Naive thymus-derived CD4-positive, alpha-beta T cell (primary cell): ENCODE data around the gene RELL2. TPM values are rescaled to one million over a fixed set of nuclear protein-coding genes. Genes with fewer than 3 reads are reported as not detected.

ENCODE experiments used
- ATAC-seq: fragments of 150-1000 bp; cut with Tn5 transposase; 2 replicates; pipeline ENCODE4 v1.10.0; 2021; ENCODE audit warnings: mild to moderate bottlenecking, moderate library complexity
- CTCF ChIA-PET: fragments of 350-600 bp; sonication (Branson Sonifier 250); formaldehyde crosslinking; loops from one replicate; lab custom pipeline; 2021; ENCODE audit warnings: antibody characterized with exemption; lab: Charles Lee
- POLR2A ChIA-PET: fragments of 350-600 bp; sonication (Branson Sonifier 250); formaldehyde crosslinking; loops from one replicate; lab custom pipeline; 2021; ENCODE audit warnings: antibody characterized with exemption, inconsistent platforms; lab: Charles Lee
- DNase-seq, 9 donors: peaks; one replicate each; pipeline versions ENCODE4 v3.0.0 to v3.0.0-alpha.2; 2020 to 2022; ENCODE audit warnings: mixed read lengths in 1 of 9
- H3K27ac ChIP-seq: one replicate; pipeline ENCODE4 v1.7.0; 2013; ENCODE audit warnings: mild to moderate bottlenecking, low read depth, low read length, moderate library complexity
- H3K27me3 ChIP-seq, 2 donors: one replicate each; pipeline ENCODE4 v1.7.0; 2013; ENCODE audit warnings: low read length in 2 of 2, mild to moderate bottlenecking in 2 of 2, moderate library complexity in 2 of 2; ENCODE audit not compliant: control insufficient read depth in 2 of 2, insufficient read depth in 2 of 2
- H3K36me3 ChIP-seq, 3 experiments: 1 replicate in 2 of 3; 2 replicates in 1 of 3; pipeline ENCODE4 v1.7.0; 2013; ENCODE audit warnings: low read length in 3 of 3, mild to moderate bottlenecking in 3 of 3, moderate library complexity in 1 of 3; ENCODE audit not compliant: insufficient read depth in 3 of 3, control insufficient read depth in 2 of 3
- H3K4me1 ChIP-seq, 2 donors: one replicate each; pipeline ENCODE4 v1.7.0; 2013; ENCODE audit warnings: low read length in 2 of 2, mild to moderate bottlenecking in 2 of 2, moderate library complexity in 1 of 2; ENCODE audit not compliant: control insufficient read depth in 2 of 2, insufficient read depth in 2 of 2
- H3K4me3 ChIP-seq: 2 replicates; pipeline ENCODE4 v1.7.0; 2013; ENCODE audit warnings: mild to moderate bottlenecking, low read length
- H3K9me3 ChIP-seq, 3 experiments: 1 replicate in 2 of 3; 2 replicates in 1 of 3; pipeline ENCODE4 v1.7.0; 2013; ENCODE audit warnings: low read length in 3 of 3; ENCODE audit not compliant: control insufficient read depth in 2 of 3
- H3K27ac Mint-ChIP-seq, 9 donors: one replicate each; pipeline ENCODE4 v1.8.0; 2020 to 2022; ENCODE audit warnings: mixed read lengths in 9 of 9, mild to moderate bottlenecking in 8 of 9, moderate library complexity in 5 of 9, inconsistent platforms in 2 of 9
- H3K27me3 Mint-ChIP-seq, 5 donors: one replicate each; pipeline ENCODE4 v1.8.0; 2021 to 2022; ENCODE audit warnings: mixed read lengths in 5 of 5, mild to moderate bottlenecking in 1 of 5
- H3K36me3 Mint-ChIP-seq, 5 donors: one replicate each; pipeline ENCODE4 v1.8.0; 2020 to 2022; ENCODE audit warnings: mixed read lengths in 5 of 5, mild to moderate bottlenecking in 3 of 5, inconsistent platforms in 1 of 5
- H3K4me1 Mint-ChIP-seq, 7 donors: one replicate each; pipeline ENCODE4 v1.8.0; 2020 to 2022; ENCODE audit warnings: mixed read lengths in 7 of 7, mild to moderate bottlenecking in 3 of 7, inconsistent platforms in 1 of 7
- H3K4me3 Mint-ChIP-seq, 10 donors: one replicate each; pipeline ENCODE4 v1.8.0; 2020 to 2022; ENCODE audit warnings: mild to moderate bottlenecking in 10 of 10, mixed read lengths in 10 of 10, moderate library complexity in 6 of 10, inconsistent platforms in 2 of 10
- H3K9me3 Mint-ChIP-seq, 11 donors: one replicate each; pipeline ENCODE4 v1.8.0; 2020 to 2022; ENCODE audit warnings: mixed read lengths in 11 of 11, mild to moderate bottlenecking in 4 of 11, inconsistent platforms in 1 of 11, moderate library complexity in 1 of 11
- intact Hi-C, 2 donors: fragments of 100-400 bp; cut with micrococcal nuclease; formaldehyde crosslinking; loops; one replicate each; pipeline ENCODE4 v1.15.1; 2023
- polyA plus RNA-seq, 2 donors: library from polyadenylated mRNA; unstranded; fragments of 300-500 nt; fragmentation: Illumina TruSeq; gene quantifications; one replicate each; pipeline ENCODE4 v1.2.3, GENCODE V29; 2021
- total RNA-seq, 6 experiments: library from RNA in 5 of 6; stranded (reverse) in 5 of 6; gene quantifications; 1 replicate in 5 of 6; 2 replicates in 1 of 6; pipeline ENCODE4 v1.2.3 and lab custom pipeline; 2021 to 2026

Gene RELL2
- total and polyA plus RNA-seq, 7 experiments from 2014 or later = 1.8 to 21.7 (median 16.6) TPM

DNA sequence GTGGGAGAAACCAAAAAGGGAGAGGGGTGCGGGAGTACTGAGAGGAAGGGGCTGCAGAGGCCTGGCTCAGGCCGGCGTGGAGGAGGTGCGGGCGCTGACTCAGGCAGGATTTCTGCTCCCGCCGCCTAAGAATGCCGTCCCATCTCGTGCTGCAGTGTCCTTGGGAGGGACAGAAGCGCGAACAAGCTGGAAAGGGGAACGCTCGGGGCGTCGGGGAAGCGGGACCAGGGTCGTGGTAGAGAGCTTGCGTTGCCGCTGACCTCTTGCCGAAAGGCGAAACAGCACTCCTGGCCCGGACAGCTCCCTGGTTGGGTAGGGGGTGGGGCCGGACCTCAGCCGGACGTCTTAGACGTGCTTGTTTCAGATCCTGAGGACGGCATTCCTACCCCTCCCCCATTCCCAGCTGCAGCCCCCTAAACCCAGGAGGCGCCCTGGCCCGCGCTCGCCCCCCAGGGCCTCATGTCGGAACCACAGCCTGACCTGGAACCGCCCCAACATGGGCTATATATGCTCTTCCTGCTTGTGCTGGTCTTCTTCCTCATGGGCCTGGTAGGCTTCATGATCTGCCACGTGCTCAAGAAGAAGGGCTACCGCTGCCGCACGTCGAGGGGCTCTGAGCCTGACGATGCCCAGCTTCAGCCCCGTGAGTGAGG is 1.1 kb downstream of the RELL2 start:
- intact Hi-C loops = loop anchor here (1.0 to 10.0 kb wide), 9 partner anchors 13 to 1367 kb away; partner anchors contain the start of genes ANKHD1 (in 2 of the 2), APBB3 (in 1 of the 2), ARHGAP26 (in 1 of the 2) and EIF4EBP3 (in 1 of the 2)
- Histone ChIP-seq H3K27ac (peak overlapping the region; percentile 88), H3K4me3 (peak overlapping the region; percentile 81), H3K4me1 (peaks cover 23 to 24% of the 10 kb centered on the region in 2 donors), H3K27me3 (no peaks in the 10 kb centered on the region), H3K9me3 (no peaks in the 10 kb centered on the region), H3K36me3 (peaks cover 0 to 34% (median 0%) of the 10 kb centered on the region in 3 experiments)
- H3K4me1 Mint-ChIP-seq = peaks cover 30 to 55% (median 38%) of the 10 kb centered on the region in 7 donors
- H3K27me3 Mint-ChIP-seq = no peaks in the 10 kb centered on the region
- DNase-seq (peak; percentile 32 to 57 (median 46)), ATAC-seq (peak; percentile 41)
- peaks cover 0 to 15% (median 10%) of the 10 kb centered on the region in 5 donors for H3K36me3 Mint-ChIP-seq
- ChIA-PET CTCF (interaction anchor here (0.9 to 5.1 kb wide), 5 partner anchors 13 to 45 kb away, joined by 4 to 33 read pairs (median 7); partner anchors contain the start of genes DIAPH1 and FCHSD1), POLR2A (interaction anchor here (0.9 to 4.5 kb wide), 14 partner anchors 9 to 317 kb away, joined by 3 to 36 read pairs (median 6); partner anchors contain the start of genes DELE1, DIAPH1, FCHSD1 and TAF7)
- H3K4me3 Mint-ChIP-seq = peak overlapping the region; percentile 78 to 96 (median 90)
- peak overlapping the region; percentile 72 to 93 (median 90) for H3K27ac Mint-ChIP-seq
- H3K9me3 Mint-ChIP-seq = no peaks in the 10 kb centered on the region

DNA sequence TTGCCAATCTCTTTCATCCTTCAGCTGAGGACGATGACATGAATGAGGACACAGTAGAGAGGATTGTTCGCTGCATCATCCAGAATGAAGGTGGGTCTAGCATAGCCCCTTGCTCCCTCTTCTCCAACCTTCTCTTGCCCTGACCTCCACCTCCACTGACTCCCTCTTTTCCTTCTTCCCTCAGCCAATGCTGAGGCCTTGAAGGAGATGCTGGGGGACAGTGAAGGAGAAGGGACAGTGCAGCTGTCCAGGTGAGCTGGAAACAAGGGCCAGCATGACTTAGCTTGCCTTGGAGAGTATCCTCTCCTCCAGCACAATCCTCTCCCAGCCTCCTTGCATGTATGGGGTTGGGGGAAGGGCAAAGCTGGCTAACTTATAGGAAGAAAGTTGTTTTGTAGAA is 2.0 kb downstream of the RELL2 start:
- ATAC-seq (no peak), DNase-seq (no peak)
- Histone ChIP-seq H3K36me3 (peaks cover 0 to 41% (median 0%) of the 10 kb centered on the region in 3 experiments), H3K27ac (no peak overlapping the region), H3K4me1 (peaks cover 23 to 24% of the 10 kb centered on the region in 2 donors), H3K27me3 (no peaks in the 10 kb centered on the region), H3K9me3 (no peaks in the 10 kb centered on the region), H3K4me3 (no peak overlapping the region)
- no peaks in the 10 kb centered on the region for H3K27me3 Mint-ChIP-seq
- H3K4me1 Mint-ChIP-seq = peaks cover 30 to 51% (median 34%) of the 10 kb centered on the region in 7 donors
- H3K4me3 Mint-ChIP-seq = peak overlapping the region; percentile 29 to 95 (median 90)
- CTCF ChIA-PET = interaction anchor here (4.3 kb wide), 1 partner anchor 46 kb away, joined by 31 read pairs; no protein-coding TSS in a partner anchor
- peaks cover 0 to 14% (median 10%) of the 10 kb centered on the region in 5 donors for H3K36me3 Mint-ChIP-seq
- intact Hi-C loops = loop anchor here (1.0 to 10.0 kb wide), 6 partner anchors 13 to 1366 kb away; partner anchors contain the start of genes APBB3 (in 1 of the 2), ARHGAP26 (in 1 of the 2), EIF4EBP3 (in 1 of the 2) and FCHSD1 (in 1 of the 2)
- peak overlapping the region; percentile 72 to 93 (median 90) for H3K27ac Mint-ChIP-seq
- POLR2A ChIA-PET = interaction anchor here (1.3 to 4.1 kb wide), 6 partner anchors 8 to 318 kb away, joined by 3 to 36 read pairs (median 7); partner anchors contain the start of genes DELE1, DIAPH1, FCHSD1 and TAF7
- H3K9me3 Mint-ChIP-seq = no peaks in the 10 kb centered on the region

DNA sequence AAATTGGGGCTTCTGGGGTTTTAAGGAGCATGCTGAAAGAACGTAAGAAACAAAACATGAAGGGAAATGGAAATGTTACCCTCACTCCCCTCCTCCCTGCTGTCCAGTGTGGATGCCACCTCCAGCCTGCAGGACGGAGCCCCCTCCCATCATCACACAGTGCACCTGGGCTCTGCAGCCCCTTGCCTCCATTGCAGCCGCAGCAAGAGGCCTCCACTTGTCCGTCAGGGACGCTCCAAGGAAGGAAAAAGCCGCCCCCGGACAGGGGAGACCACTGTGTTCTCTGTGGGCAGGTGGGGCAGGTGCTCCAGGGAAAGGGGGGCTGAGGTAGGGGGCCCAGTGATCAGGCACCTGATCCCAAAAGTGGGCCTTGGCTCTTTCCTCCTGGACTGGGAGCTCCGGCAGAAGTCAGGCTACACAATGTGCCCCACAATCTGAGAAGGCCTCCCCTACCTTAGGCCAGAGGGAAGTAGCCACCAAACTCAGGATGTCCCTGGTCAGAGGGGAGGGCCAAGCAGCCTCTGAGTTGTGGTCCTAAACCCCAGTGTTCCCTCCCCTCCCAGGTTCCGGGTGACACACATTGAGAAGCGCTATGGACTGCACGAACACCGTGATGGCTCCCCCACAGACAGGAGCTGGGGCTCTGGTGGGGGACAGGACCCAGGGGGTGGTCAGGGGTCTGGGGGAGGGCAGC is 2.7 kb downstream of the RELL2 start:
- H3K36me3 ChIP-seq = peaks cover 0 to 49% (median 0%) of the 10 kb centered on the region in 3 experiments
- Mint-ChIP-seq H3K27ac (peak overlapping the region in 4 of 9 donors; percentile 20 to 93 (median 88)), H3K36me3 (peaks cover 0 to 12% (median 4%) of the 10 kb centered on the region in 5 donors), H3K4me3 (peak overlapping the region in 1 of 10 donors; percentile 90), H3K9me3 (no peaks in the 10 kb centered on the region), H3K27me3 (no peaks in the 10 kb centered on the region), H3K4me1 (peaks cover 24 to 45% (median 28%) of the 10 kb centered on the region in 7 donors)
- no peak for DNase-seq
- no peak overlapping the region for H3K4me3 ChIP-seq
- no peaks in the 10 kb centered on the region for H3K9me3 ChIP-seq
- CTCF ChIA-PET = interaction anchor here (4.3 kb wide), 1 partner anchor 47 kb away, joined by 31 read pairs; no protein-coding TSS in a partner anchor
- no peak overlapping the region for H3K27ac ChIP-seq
- POLR2A ChIA-PET = interaction anchor here (1.4 to 4.1 kb wide), 3 partner anchors 12 to 284 kb away, joined by 3 to 36 read pairs (median 6); partner anchors contain the start of genes DELE1 and FCHSD1
- peaks cover 20 to 24% of the 10 kb centered on the region in 2 donors for H3K4me1 ChIP-seq
- no peak for ATAC-seq
- intact Hi-C loops = loop anchor here (5.0 to 10.0 kb wide), 5 partner anchors 127 to 1365 kb away; partner anchors contain the start of genes APBB3 (in 1 of the 2), ARHGAP26 (in 1 of the 2), EIF4EBP3 (in 1 of the 2) and SLC35A4 (in 1 of the 2)
- H3K27me3 ChIP-seq = no peaks in the 10 kb centered on the region

DNA sequence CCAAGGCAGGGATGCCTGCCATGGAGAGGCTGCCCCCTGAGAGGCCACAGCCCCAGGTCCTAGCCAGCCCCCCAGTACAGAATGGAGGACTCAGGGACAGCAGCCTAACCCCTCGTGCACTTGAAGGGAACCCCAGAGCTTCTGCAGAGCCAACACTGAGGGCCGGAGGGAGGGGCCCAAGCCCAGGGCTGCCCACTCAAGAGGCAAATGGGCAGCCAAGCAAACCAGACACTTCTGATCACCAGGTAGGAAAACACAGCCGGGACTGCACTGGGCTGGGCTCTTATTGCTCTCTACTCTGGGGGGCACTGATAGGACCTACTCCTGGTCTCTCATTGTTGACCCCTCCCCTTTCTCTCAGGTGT is 3.2 kb downstream of the RELL2 start:
- Histone ChIP-seq H3K27ac (no peak overlapping the region), H3K36me3 (peaks cover 0 to 54% (median under 1%) of the 10 kb centered on the region in 3 experiments), H3K9me3 (no peaks in the 10 kb centered on the region), H3K4me1 (peaks cover 14 to 21% of the 10 kb centered on the region in 2 donors), H3K4me3 (no peak overlapping the region), H3K27me3 (no peaks in the 10 kb centered on the region)
- peaks cover 18 to 43% (median 23%) of the 10 kb centered on the region in 7 donors for H3K4me1 Mint-ChIP-seq
- ATAC-seq (no peak), DNase-seq (no peak)
- H3K27me3 Mint-ChIP-seq = no peaks in the 10 kb centered on the region
- intact Hi-C loops = no loop called here
- H3K36me3 Mint-ChIP-seq = peaks cover 0 to 12% (median 5%) of the 10 kb centered on the region in 5 donors
- ChIA-PET CTCF (no interaction called here), POLR2A (interaction anchor here (1.4 to 4.1 kb wide), 2 partner anchors 11 to 33 kb away, joined by 3 to 36 read pairs; partner anchors contain the start of gene FCHSD1)
- peak overlapping the region in 1 of 9 donors; percentile 28 for H3K27ac Mint-ChIP-seq
- H3K4me3 Mint-ChIP-seq = no peak overlapping the region
- H3K9me3 Mint-ChIP-seq = no peaks in the 10 kb centered on the region

DNA sequence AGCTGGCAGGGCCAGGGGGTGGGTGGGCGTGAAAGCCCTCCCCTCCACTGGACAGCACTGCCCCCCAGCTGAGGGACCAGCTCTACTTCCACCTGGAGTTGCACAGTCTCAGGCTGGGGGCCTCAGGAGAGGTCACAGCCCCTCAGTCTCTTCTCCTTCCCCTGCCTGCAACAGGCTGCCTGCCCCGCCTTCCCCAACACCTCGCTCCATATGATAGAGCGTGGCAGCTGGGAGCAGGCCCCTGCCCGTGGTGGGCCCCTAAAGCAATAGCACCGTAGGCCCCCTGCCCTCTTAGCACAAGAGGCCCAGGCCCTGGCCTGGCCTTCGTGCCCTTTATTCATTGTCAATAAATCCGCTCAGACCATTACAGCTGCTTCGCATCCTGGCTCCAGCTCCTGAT is 3.9 kb downstream of the RELL2 start:
- peaks cover 9 to 14% of the 10 kb centered on the region in 2 donors for H3K4me1 ChIP-seq
- ChIA-PET POLR2A (interaction anchor here (0.9 kb wide), 1 partner anchor 10 kb away, joined by 4 read pairs; the partner anchor contains the start of gene FCHSD1), CTCF (no interaction called here)
- Mint-ChIP-seq H3K27me3 (no peaks in the 10 kb centered on the region), H3K4me1 (peaks cover 12 to 38% (median 17%) of the 10 kb centered on the region in 7 donors), H3K4me3 (peak overlapping the region in 1 of 10 donors; percentile 26), H3K9me3 (no peaks in the 10 kb centered on the region), H3K36me3 (peaks cover 0 to 12% (median 5%) of the 10 kb centered on the region in 5 donors), H3K27ac (peak overlapping the region in 3 of 9 donors; percentile 10 to 68 (median 28))
- ATAC-seq (no peak), DNase-seq (no peak)
- intact Hi-C loops = no loop called here
- no peak overlapping the region for H3K4me3 ChIP-seq
- H3K36me3 ChIP-seq = peaks cover 0 to 61% (median 5%) of the 10 kb centered on the region in 3 experiments
- H3K27ac ChIP-seq = no peak overlapping the region
- H3K27me3 ChIP-seq = no peaks in the 10 kb centered on the region
- H3K9me3 ChIP-seq = no peaks in the 10 kb centered on the region
